SJSA1 (cell line): ENCODE measurements around the gene TMA7B. TPM values are rescaled to one million over a fixed set of nuclear protein-coding genes. Genes with fewer than 3 reads are reported as not detected.

Experiments
- DNase-seq, 2 experiments: peaks; one replicate each; pipeline ENCODE4 v3.0.0-alpha.2; 2015 to 2020; ENCODE audit warnings: low spot score in 2 of 2, low read depth in 1 of 2
- H3K27ac ChIP-seq: fragments of 250-450 bp; sonication (Bioruptor Pico); 2 replicates; pipeline ENCODE4 v1.5.1; 2020; ENCODE audit warnings: mild to moderate bottlenecking, moderate library complexity
- H3K27me3 ChIP-seq: fragments of 250-450 bp; sonication (Bioruptor Pico); replicated peaks from 2 replicates; pipeline ENCODE4 v1.5.1; 2020; ENCODE audit warnings: mild to moderate bottlenecking, moderate library complexity
- H3K36me3 ChIP-seq: fragments of 250-450 bp; sonication (Bioruptor Pico); 2 replicates; pipeline ENCODE4 v1.5.1; 2020; ENCODE audit warnings: mild to moderate bottlenecking
- H3K4me1 ChIP-seq: fragments of 250-450 bp; sonication (Bioruptor Pico); replicated peaks from 2 replicates; pipeline ENCODE4 v1.6.1; 2021; ENCODE audit warnings: mild to moderate bottlenecking
- H3K4me3 ChIP-seq: fragments of 250-450 bp; sonication (Bioruptor Pico); 2 replicates; pipeline ENCODE4 v1.5.1; 2020; ENCODE audit warnings: mild to moderate bottlenecking
- H3K9me3 ChIP-seq: fragments of 250-450 bp; sonication (Bioruptor Pico); replicated peaks from 2 replicates; pipeline ENCODE4 v1.5.1; 2020; ENCODE audit warnings: mild to moderate bottlenecking
- total RNA-seq: library from RNA; depleted of rRNA; stranded (reverse); fragments of >200 nt; shearing (Covaris generic); gene quantifications from 2 replicates; pipeline ENCODE4 v1.2.3, GENCODE V29; 2014

TMA7B gene
- total RNA-seq, 1 experiment from 2014 or later: not detected

GRCh38 chr22:39953101-39953500 lies 7.1 kb upstream of the TMA7B start:
- Histone ChIP-seq H3K9me3 (no peaks in the 10 kb centered on the region), H3K36me3 (no peaks in the 10 kb centered on the region), H3K27me3 (no peaks in the 10 kb centered on the region), H3K4me1 (peaks cover 13% of the 10 kb centered on the region), H3K27ac (no peak overlapping the region), H3K4me3 (no peak overlapping the region)
- no peak for DNase-seq

- no peaks in the 10 kb centered on the region for H3K36me3 ChIP-seq
- H3K9me3 ChIP-seq: no peaks in the 10 kb centered on the region
- no peaks in the 10 kb centered on the region for H3K27me3 ChIP-seq
- no peak overlapping the region for H3K27ac ChIP-seq
- H3K4me1 ChIP-seq: peaks cover 21% of the 10 kb centered on the region
- H3K4me3 ChIP-seq: no peak overlapping the region
- DNase-seq: peak; percentile 66 to 83
Measured at GRCh38 chr22:39954584-39955055, 5.6 kb upstream of the TMA7B start.

- DNase-seq: no peak
- Histone ChIP-seq H3K27ac (no peak overlapping the region), H3K27me3 (no peaks in the 10 kb centered on the region)
Measured at GRCh38 chr22:39955675-39956074, 4.5 kb upstream of the TMA7B start.

DNA sequence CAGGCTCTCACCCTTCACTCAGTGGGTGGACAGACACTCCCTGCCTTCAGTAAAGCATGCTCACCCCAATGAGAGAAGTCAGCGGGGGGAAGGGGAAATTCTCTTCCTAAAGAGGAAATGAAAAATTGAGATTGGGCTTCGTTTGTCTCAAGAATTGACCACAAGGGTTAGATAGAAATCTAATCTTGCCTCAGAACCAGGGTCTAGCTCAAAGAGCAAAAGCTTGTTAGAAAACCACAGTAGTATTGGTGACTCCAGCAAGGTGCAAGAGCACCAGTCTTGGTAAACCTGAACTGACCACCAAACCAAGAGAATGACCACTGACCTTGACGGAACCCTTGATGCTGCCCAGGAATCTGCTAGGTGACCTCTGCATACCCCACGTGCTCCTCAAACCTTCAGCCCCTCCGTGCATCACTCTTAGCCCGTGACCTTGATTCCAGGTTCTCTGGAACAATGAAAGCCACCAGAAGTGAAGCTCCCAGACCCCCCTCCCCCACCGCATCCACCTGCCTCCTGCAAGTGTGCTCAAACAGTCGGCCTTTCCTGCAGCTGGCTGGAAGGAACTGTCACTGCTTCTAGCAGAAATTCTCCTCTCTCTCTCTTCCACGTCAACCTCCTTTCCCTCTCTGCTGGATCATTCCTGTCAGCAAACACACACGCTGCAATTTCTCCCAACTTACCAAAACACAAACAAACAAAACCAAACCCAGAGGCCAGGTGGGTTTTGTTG lies 3.1 kb upstream of the TMA7B start:
- DNase-seq: no peak
- no peak overlapping the region for H3K27ac ChIP-seq
- H3K27me3 ChIP-seq: no peaks in the 10 kb centered on the region
- H3K9me3 ChIP-seq: no peaks in the 10 kb centered on the region
- H3K4me1 ChIP-seq: peaks cover 45% of the 10 kb centered on the region
- H3K4me3 ChIP-seq: no peak overlapping the region
- H3K36me3 ChIP-seq: no peaks in the 10 kb centered on the region

More at GRCh38 chr22:39955675-39956074, 4.5 kb upstream of the TMA7B start:
- H3K36me3 ChIP-seq: no peaks in the 10 kb centered on the region
- no peak overlapping the region for H3K4me3 ChIP-seq
- no peaks in the 10 kb centered on the region for H3K9me3 ChIP-seq
- H3K4me1 ChIP-seq: peaks cover 32% of the 10 kb centered on the region

- H3K4me3 ChIP-seq: no peak overlapping the region
- no peaks in the 10 kb centered on the region for H3K27me3 ChIP-seq
- H3K36me3 ChIP-seq: no peaks in the 10 kb centered on the region
- no peaks in the 10 kb centered on the region for H3K9me3 ChIP-seq
- DNase-seq: no peak
- peaks cover 51% of the 10 kb centered on the region for H3K4me1 ChIP-seq
- H3K27ac ChIP-seq: no peak overlapping the region
Measured at GRCh38 chr22:39958009-39958711, 2.0 kb upstream of the TMA7B start.

- Histone ChIP-seq H3K27me3 (no peaks in the 10 kb centered on the region), H3K4me1 (peaks cover 49% of the 10 kb centered on the region), H3K9me3 (no peaks in the 10 kb centered on the region), H3K27ac (no peak overlapping the region), H3K4me3 (no peak overlapping the region), H3K36me3 (no peaks in the 10 kb centered on the region)
- no peak for DNase-seq
Measured at GRCh38 chr22:39958949-39959639, 1.1 kb upstream of the TMA7B start.

DNA sequence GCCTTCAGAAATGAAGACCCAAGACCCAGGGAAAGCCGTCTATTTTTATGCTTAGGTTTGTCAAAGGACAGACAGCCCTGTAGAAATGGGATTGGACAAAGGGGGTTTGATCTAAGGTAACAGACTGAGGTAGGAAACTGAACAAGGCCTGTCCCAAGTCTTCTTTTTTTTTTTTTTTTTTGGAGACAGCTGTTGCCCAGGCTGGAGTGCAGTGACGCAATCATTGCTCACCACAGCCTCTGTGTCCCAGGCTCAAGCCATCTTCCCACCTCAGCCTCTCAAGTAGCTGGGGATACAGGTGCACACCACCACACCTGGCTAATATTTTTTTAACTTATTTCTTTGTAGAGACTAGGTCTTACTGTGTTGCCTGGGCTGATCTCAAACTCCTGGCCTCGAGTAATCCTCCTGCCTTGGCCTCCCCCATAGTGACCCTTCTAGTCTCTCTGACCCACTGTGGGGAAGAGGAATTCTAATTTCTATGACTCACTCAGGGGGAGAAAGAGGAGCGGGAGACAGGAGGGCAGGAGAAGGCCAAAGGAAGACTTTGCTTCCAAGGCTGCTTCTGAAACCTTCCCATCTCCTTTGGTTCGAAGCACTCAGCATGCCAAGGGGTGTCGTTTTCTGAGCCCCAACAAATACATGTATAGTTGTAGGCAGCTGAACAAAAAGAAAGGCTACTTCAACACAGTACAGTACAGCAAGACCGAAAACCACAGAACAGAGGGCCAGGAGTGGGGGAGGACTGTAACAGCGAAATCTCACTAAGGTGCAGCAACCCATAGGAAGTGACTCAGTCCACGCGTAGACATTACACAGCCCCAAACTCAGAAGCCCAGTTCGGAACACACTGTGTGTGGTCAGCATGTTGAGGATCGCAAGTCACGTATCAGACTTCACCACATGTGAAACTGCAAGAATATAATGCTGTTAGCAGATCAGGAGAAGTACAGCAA lies 872 bp downstream of the TMA7B start:
- Histone ChIP-seq H3K4me3 (no peak overlapping the region), H3K27ac (peak overlapping the region; percentile 94), H3K9me3 (no peaks in the 10 kb centered on the region), H3K27me3 (no peaks in the 10 kb centered on the region), H3K4me1 (peaks cover 38% of the 10 kb centered on the region), H3K36me3 (no peaks in the 10 kb centered on the region)
- DNase-seq: peak; percentile 96 to 98

DNA sequence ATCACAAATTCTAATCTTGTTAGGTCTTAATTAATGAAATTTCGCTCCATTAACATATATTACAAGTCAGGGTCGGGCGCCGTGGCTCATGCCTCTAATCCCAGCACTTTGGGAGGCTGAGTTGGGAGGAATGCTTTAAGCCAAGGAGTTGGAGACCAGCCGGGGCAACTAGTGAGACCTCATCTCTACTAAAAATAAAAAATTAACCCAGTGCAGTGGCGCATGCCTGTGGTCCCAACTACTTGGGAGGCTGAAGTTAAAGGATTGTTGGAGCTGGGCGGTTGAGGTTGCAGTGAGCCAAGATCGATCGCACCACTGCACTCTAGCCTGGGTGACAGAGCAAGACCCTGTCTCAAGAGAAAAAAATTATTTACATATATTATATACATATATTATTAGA lies 1.9 kb downstream of the TMA7B start:
- DNase-seq: peak; percentile 54 to 57
- no peaks in the 10 kb centered on the region for H3K27me3 ChIP-seq
- no peaks in the 10 kb centered on the region for H3K9me3 ChIP-seq
- H3K36me3 ChIP-seq: no peaks in the 10 kb centered on the region
- no peak overlapping the region for H3K4me3 ChIP-seq
- H3K4me1 ChIP-seq: peaks cover 48% of the 10 kb centered on the region
- peak overlapping the region; percentile 94 for H3K27ac ChIP-seq

- Histone ChIP-seq H3K27ac (no peak overlapping the region), H3K27me3 (no peaks in the 10 kb centered on the region), H3K4me1 (peaks cover 54% of the 10 kb centered on the region), H3K9me3 (no peaks in the 10 kb centered on the region), H3K36me3 (no peaks in the 10 kb centered on the region), H3K4me3 (no peak overlapping the region)
- DNase-seq: no peak
Measured at GRCh38 chr22:39965748-39966147, 5.6 kb downstream of the TMA7B start.

- H3K27me3 ChIP-seq: no peaks in the 10 kb centered on the region
- no peaks in the 10 kb centered on the region for H3K36me3 ChIP-seq
- no peak overlapping the region for H3K4me3 ChIP-seq
- no peak for DNase-seq
- peak overlapping the region; percentile 42 for H3K27ac ChIP-seq
- H3K4me1 ChIP-seq: peaks cover 48% of the 10 kb centered on the region
- H3K9me3 ChIP-seq: no peaks in the 10 kb centered on the region
Measured at GRCh38 chr22:39966470-39966869, 6.3 kb downstream of the TMA7B start.

- no peaks in the 10 kb centered on the region for H3K36me3 ChIP-seq
- no peaks in the 10 kb centered on the region for H3K27me3 ChIP-seq
- no peaks in the 10 kb centered on the region for H3K9me3 ChIP-seq
- H3K4me1 ChIP-seq: peaks cover 41% of the 10 kb centered on the region
- H3K4me3 ChIP-seq: no peak overlapping the region
- H3K27ac ChIP-seq: peak overlapping the region; percentile 42
- peak in 1 of 2 experiments; percentile 55 for DNase-seq
Measured at GRCh38 chr22:39967103-39967829, 7.1 kb downstream of the TMA7B start.

GRCh38 chr22:39967996-39968972 lies 8.1 kb downstream of the TMA7B start:
- Histone ChIP-seq H3K4me3 (no peak overlapping the region), H3K36me3 (no peaks in the 10 kb centered on the region), H3K27ac (0 out of 2 replicates have a peak overlapping the region, but pooled peaks have one; percentile 24), H3K27me3 (no peaks in the 10 kb centered on the region), H3K9me3 (no peaks in the 10 kb centered on the region), H3K4me1 (peaks cover 36% of the 10 kb centered on the region)
- DNase-seq: peak; percentile 53 to 68
